ENCODE results near the gene UVRAG. TPM values are rescaled to one million over a fixed set of nuclear protein-coding genes. Genes with fewer than 3 reads are reported as not detected.

UVRAG gene
- polyA plus RNA-seq, 1 experiment = 8.2 TPM

- no peak for TF ChIP-seq CTCF (IDR thresholded peaks at IDR 0.05; ENCODE audit: insufficient read depth, low read depth, low read length)
- no peaks in the 10 kb centered on the region for H3K27me3 ChIP-seq (ENCODE audit: control insufficient read depth, insufficient read depth, low read length)
- no peaks in the 10 kb centered on the region for H3K36me3 ChIP-seq (ENCODE audit: control insufficient read depth, insufficient read depth, low read length)
- no peak for DNase-seq (ENCODE audit: low read depth)
- CTCF ChIA-PET = interaction anchor here (0.9 kb wide), 1 partner anchor 15 kb away, joined by 5 read pairs; no protein-coding TSS in a partner anchor
- no peak overlapping the region for H3K4me3 ChIP-seq (ENCODE audit: low read depth, low read length)
- POLR2A ChIA-PET = no interaction called here
Observed at GRCh38 chr11:76090821-76091220, 275.8 kb downstream of the UVRAG start.

- H3K36me3 ChIP-seq (ENCODE audit: control insufficient read depth, insufficient read depth, low read length) = no peaks in the 10 kb centered on the region
- no peak for DNase-seq (ENCODE audit: low read depth)
- CTCF ChIA-PET = interaction anchor here (0.7 kb wide), 1 partner anchor 113 kb away, joined by 3 read pairs; no protein-coding TSS in a partner anchor
- no peak overlapping the region for H3K4me3 ChIP-seq (ENCODE audit: low read depth, low read length)
- POLR2A ChIA-PET = no interaction called here
- no peaks in the 10 kb centered on the region for H3K27me3 ChIP-seq (ENCODE audit: control insufficient read depth, insufficient read depth, low read length)
- TF ChIP-seq CTCF (IDR thresholded peaks at IDR 0.05; ENCODE audit: insufficient read depth, low read depth, low read length) = no peak
Observed at GRCh38 chr11:76094740-76095139, 279.7 kb downstream of the UVRAG start.

GRCh38 chr11:76095891-76096290, 280.9 kb downstream of the UVRAG start:
- CTCF ChIA-PET = interaction anchor here (0.9 to 2.4 kb wide), 3 partner anchors 9 to 113 kb away, joined by 3 to 6 read pairs (median 3); no protein-coding TSS in a partner anchor
- Histone ChIP-seq H3K4me3 (ENCODE audit: low read depth, low read length) (no peak overlapping the region), H3K36me3 (ENCODE audit: control insufficient read depth, insufficient read depth, low read length) (no peaks in the 10 kb centered on the region), H3K27me3 (ENCODE audit: control insufficient read depth, insufficient read depth, low read length) (no peaks in the 10 kb centered on the region)
- TF ChIP-seq CTCF (IDR thresholded peaks at IDR 0.05; ENCODE audit: insufficient read depth, low read depth, low read length) = no peak
- DNase-seq (ENCODE audit: low read depth) = no peak
- POLR2A ChIA-PET = interaction anchor here (0.5 kb wide), 1 partner anchor 689 kb away, joined by 3 read pairs; no protein-coding TSS in a partner anchor

- ChIA-PET CTCF (interaction anchor here (0.5 to 2.4 kb wide), 5 partner anchors 8 to 145 kb away, joined by 3 to 6 read pairs (median 3); no protein-coding TSS in a partner anchor), POLR2A (no interaction called here)
- Histone ChIP-seq H3K27me3 (ENCODE audit: control insufficient read depth, insufficient read depth, low read length) (no peaks in the 10 kb centered on the region), H3K4me3 (ENCODE audit: low read depth, low read length) (no peak overlapping the region), H3K36me3 (ENCODE audit: control insufficient read depth, insufficient read depth, low read length) (no peaks in the 10 kb centered on the region)
- no peak for DNase-seq (ENCODE audit: low read depth)
- no peak for TF ChIP-seq CTCF (IDR thresholded peaks at IDR 0.05; ENCODE audit: insufficient read depth, low read depth, low read length)
Observed at GRCh38 chr11:76096552-76096951, 281.5 kb downstream of the UVRAG start.

- Histone ChIP-seq H3K36me3 (ENCODE audit: control insufficient read depth, insufficient read depth, low read length) (no peaks in the 10 kb centered on the region), H3K4me3 (ENCODE audit: low read depth, low read length) (no peak overlapping the region), H3K27me3 (ENCODE audit: control insufficient read depth, insufficient read depth, low read length) (no peaks in the 10 kb centered on the region)
- no peak for DNase-seq (ENCODE audit: low read depth)
- ChIA-PET POLR2A (no interaction called here), CTCF (interaction anchor here (1.2 kb wide), 1 partner anchor 19 kb away, joined by 3 read pairs; no protein-coding TSS in a partner anchor)
- TF ChIP-seq CTCF (IDR thresholded peaks at IDR 0.05; ENCODE audit: insufficient read depth, low read depth, low read length) = no peak
Observed at GRCh38 chr11:76102802-76103201, 287.8 kb downstream of the UVRAG start.

Data from BJ (cell line).